Measurements from ENCODE around the gene WLS. TPM values are rescaled to one million over a fixed set of nuclear protein-coding genes. Genes with fewer than 3 reads are reported as not detected.

The WLS gene
- total and polyA plus RNA-seq, 7 experiments from 2014 or later = 0.50 to 12.2 (median 0.62) TPM; not detected in 4

- DNase-seq (peak in 5 of 9 donors; percentile 13 to 22 (median 17)), ATAC-seq (no peak)
These were observed 112.1 kb downstream of the WLS start for GRCh38 chr1:68120136-68120791.

GRCh38 chr1:68119445-68119844 lies 112.9 kb downstream of the WLS start:
- H3K9me3 ChIP-seq (ENCODE audit: control insufficient read depth in 2 of 3, low read length in 3 of 3) = no peaks in the 10 kb centered on the region
- POLR2A ChIA-PET = no interaction called here
- H3K4me1 ChIP-seq (ENCODE audit: control insufficient read depth in 2 of 2, insufficient read depth in 2 of 2, low read length in 2 of 2) = no peaks in the 10 kb centered on the region
- intact Hi-C loops (cut with micrococcal nuclease) = loop anchor here in 1 of 2 donors (10.0 kb wide), 2 partner anchors 225 to 585 kb away; no protein-coding TSS in a partner anchor
- H3K4me1 Mint-ChIP-seq = peaks cover 0 to 8% (median 4%) of the 10 kb centered on the region in 7 donors
- H3K27me3 Mint-ChIP-seq = peaks cover 0 to 13% (median 4%) of the 10 kb centered on the region in 5 donors
- H3K27ac Mint-ChIP-seq = no peak overlapping the region
- CTCF ChIA-PET = no interaction called here
- H3K9me3 Mint-ChIP-seq = no peaks in the 10 kb centered on the region
- H3K4me3 ChIP-seq (ENCODE audit: low read length) = no peak overlapping the region
- H3K36me3 Mint-ChIP-seq = no peaks in the 10 kb centered on the region
- ATAC-seq = no peak
- no peak for DNase-seq
- H3K4me3 Mint-ChIP-seq = no peak overlapping the region
- H3K27me3 ChIP-seq (ENCODE audit: control insufficient read depth in 2 of 2, insufficient read depth in 2 of 2, low read length in 2 of 2) = no peaks in the 10 kb centered on the region
- H3K36me3 ChIP-seq (ENCODE audit: control insufficient read depth in 2 of 3, insufficient read depth in 3 of 3, low read length in 3 of 3) = no peaks in the 10 kb centered on the region
- H3K27ac ChIP-seq (ENCODE audit: low read depth, low read length) = no peak overlapping the region

More at GRCh38 chr1:68120136-68120791, 112.1 kb downstream of the WLS start:
- Histone ChIP-seq H3K9me3 (ENCODE audit: control insufficient read depth in 2 of 3, low read length in 3 of 3) (no peaks in the 10 kb centered on the region), H3K27me3 (ENCODE audit: control insufficient read depth in 2 of 2, insufficient read depth in 2 of 2, low read length in 2 of 2) (no peaks in the 10 kb centered on the region), H3K36me3 (ENCODE audit: control insufficient read depth in 2 of 3, insufficient read depth in 3 of 3, low read length in 3 of 3) (no peaks in the 10 kb centered on the region), H3K27ac (ENCODE audit: low read depth, low read length) (no peak overlapping the region), H3K4me1 (ENCODE audit: control insufficient read depth in 2 of 2, insufficient read depth in 2 of 2, low read length in 2 of 2) (no peaks in the 10 kb centered on the region), H3K4me3 (ENCODE audit: low read length) (no peak overlapping the region)
- no peak overlapping the region for H3K4me3 Mint-ChIP-seq
- no peaks in the 10 kb centered on the region for H3K9me3 Mint-ChIP-seq
- peaks cover 0 to 7% (median 4%) of the 10 kb centered on the region in 5 donors for H3K27me3 Mint-ChIP-seq
- intact Hi-C loops (cut with micrococcal nuclease) = loop anchor here in 1 of 2 donors (1.0 kb wide), 2 partner anchors 226 to 1617 kb away; no protein-coding TSS in a partner anchor
- H3K27ac Mint-ChIP-seq = no peak overlapping the region
- H3K36me3 Mint-ChIP-seq = no peaks in the 10 kb centered on the region
- H3K4me1 Mint-ChIP-seq = peaks cover 0 to 8% (median 4%) of the 10 kb centered on the region in 7 donors
- ChIA-PET POLR2A (no interaction called here), CTCF (interaction anchor here (0.6 kb wide), 1 partner anchor 280 kb away, joined by 3 read pairs; no protein-coding TSS in a partner anchor)

- Histone ChIP-seq H3K4me3 (ENCODE audit: low read length) (no peak overlapping the region), H3K9me3 (ENCODE audit: control insufficient read depth in 2 of 3, low read length in 3 of 3) (no peaks in the 10 kb centered on the region), H3K4me1 (ENCODE audit: control insufficient read depth in 2 of 2, insufficient read depth in 2 of 2, low read length in 2 of 2) (no peaks in the 10 kb centered on the region), H3K36me3 (ENCODE audit: control insufficient read depth in 2 of 3, insufficient read depth in 3 of 3, low read length in 3 of 3) (no peaks in the 10 kb centered on the region), H3K27ac (ENCODE audit: low read depth, low read length) (no peak overlapping the region), H3K27me3 (ENCODE audit: control insufficient read depth in 2 of 2, insufficient read depth in 2 of 2, low read length in 2 of 2) (no peaks in the 10 kb centered on the region)
- POLR2A ChIA-PET = no interaction called here
- H3K36me3 Mint-ChIP-seq = no peaks in the 10 kb centered on the region
- ATAC-seq = no peak
- no peak for DNase-seq
- H3K27ac Mint-ChIP-seq = no peak overlapping the region
- intact Hi-C loops (cut with micrococcal nuclease) = loop anchor here (2.0 to 10.0 kb wide), 4 partner anchors 227 to 583 kb away; no protein-coding TSS in a partner anchor
- peaks cover 5 to 16% (median 8%) of the 10 kb centered on the region in 5 donors for H3K27me3 Mint-ChIP-seq
- CTCF ChIA-PET = interaction anchor here (0.9 to 2.5 kb wide), 2 partner anchors 10 to 351 kb away, joined by 3 to 13 read pairs; no protein-coding TSS in a partner anchor
- H3K4me3 Mint-ChIP-seq = peak overlapping the region in 1 of 10 donors; percentile 76
- no peaks in the 10 kb centered on the region for H3K9me3 Mint-ChIP-seq
- H3K4me1 Mint-ChIP-seq = peaks cover 0 to 8% (median 4%) of the 10 kb centered on the region in 7 donors
These were observed 114.9 kb downstream of the WLS start for GRCh38 chr1:68117416-68117815.

- peak; percentile 52 for ATAC-seq
- POLR2A ChIA-PET = no interaction called here
These were observed 115.6 kb downstream of the WLS start for GRCh38 chr1:68116643-68117235.

GRCh38 chr1:68115308-68115707 lies 117.0 kb downstream of the WLS start:
- Mint-ChIP-seq H3K27me3 (peaks cover 8 to 19% (median 9%) of the 10 kb centered on the region in 5 donors), H3K4me1 (peaks cover 0 to 8% (median 4%) of the 10 kb centered on the region in 7 donors), H3K36me3 (no peaks in the 10 kb centered on the region), H3K9me3 (no peaks in the 10 kb centered on the region), H3K27ac (no peak overlapping the region), H3K4me3 (no peak overlapping the region)
- H3K9me3 ChIP-seq (ENCODE audit: control insufficient read depth in 2 of 3, low read length in 3 of 3) = no peaks in the 10 kb centered on the region
- H3K27me3 ChIP-seq (ENCODE audit: control insufficient read depth in 2 of 2, insufficient read depth in 2 of 2, low read length in 2 of 2) = no peaks in the 10 kb centered on the region
- no peak overlapping the region for H3K27ac ChIP-seq (ENCODE audit: low read depth, low read length)
- ChIA-PET POLR2A (no interaction called here), CTCF (interaction anchor here (0.5 kb wide), 1 partner anchor 1517 kb away, joined by 3 read pairs; no protein-coding TSS in a partner anchor)
- intact Hi-C loops (cut with micrococcal nuclease) = loop anchor here in 1 of 2 donors (10.0 kb wide), 2 partner anchors 229 to 581 kb away; no protein-coding TSS in a partner anchor
- no peak overlapping the region for H3K4me3 ChIP-seq (ENCODE audit: low read length)
- no peaks in the 10 kb centered on the region for H3K36me3 ChIP-seq (ENCODE audit: control insufficient read depth in 2 of 3, insufficient read depth in 3 of 3, low read length in 3 of 3)
- no peak for ATAC-seq
- H3K4me1 ChIP-seq (ENCODE audit: control insufficient read depth in 2 of 2, insufficient read depth in 2 of 2, low read length in 2 of 2) = no peaks in the 10 kb centered on the region
- DNase-seq = no peak

More at GRCh38 chr1:68116643-68117235, 115.6 kb downstream of the WLS start:
- Mint-ChIP-seq H3K9me3 (no peaks in the 10 kb centered on the region), H3K27ac (no peak overlapping the region), H3K4me3 (peak overlapping the region in 8 of 10 donors; percentile 8 to 76 (median 58)), H3K4me1 (peaks cover 0 to 8% (median 4%) of the 10 kb centered on the region in 7 donors), H3K36me3 (no peaks in the 10 kb centered on the region), H3K27me3 (peaks cover 8 to 19% (median 9%) of the 10 kb centered on the region in 5 donors)
- CTCF ChIA-PET = interaction anchor here (2.5 kb wide), 1 partner anchor 9 kb away, joined by 13 read pairs; no protein-coding TSS in a partner anchor
- intact Hi-C loops (cut with micrococcal nuclease) = loop anchor here (2.0 to 10.0 kb wide), 4 partner anchors 228 to 582 kb away; no protein-coding TSS in a partner anchor
- H3K9me3 ChIP-seq (ENCODE audit: control insufficient read depth in 2 of 3, low read length in 3 of 3) = no peaks in the 10 kb centered on the region
- no peaks in the 10 kb centered on the region for H3K36me3 ChIP-seq (ENCODE audit: control insufficient read depth in 2 of 3, insufficient read depth in 3 of 3, low read length in 3 of 3)
- no peaks in the 10 kb centered on the region for H3K4me1 ChIP-seq (ENCODE audit: control insufficient read depth in 2 of 2, insufficient read depth in 2 of 2, low read length in 2 of 2)
- H3K27me3 ChIP-seq (ENCODE audit: control insufficient read depth in 2 of 2, insufficient read depth in 2 of 2, low read length in 2 of 2) = no peaks in the 10 kb centered on the region
- H3K27ac ChIP-seq (ENCODE audit: low read depth, low read length) = no peak overlapping the region
- H3K4me3 ChIP-seq (ENCODE audit: low read length) = no peak overlapping the region
- peak in 6 of 9 donors; percentile 12 to 26 (median 22) for DNase-seq

- H3K9me3 Mint-ChIP-seq = no peaks in the 10 kb centered on the region
- H3K36me3 Mint-ChIP-seq = no peaks in the 10 kb centered on the region
These were observed 118.4 kb downstream of the WLS start for GRCh38 chr1:68113966-68114365.

More at GRCh38 chr1:68113966-68114365, 118.4 kb downstream of the WLS start:
- Mint-ChIP-seq H3K4me3 (no peak overlapping the region), H3K27me3 (peaks cover 8 to 19% (median 12%) of the 10 kb centered on the region in 5 donors), H3K27ac (no peak overlapping the region), H3K4me1 (peaks cover 0 to 8% (median 4%) of the 10 kb centered on the region in 7 donors)
- no peak for DNase-seq
- Histone ChIP-seq H3K36me3 (ENCODE audit: control insufficient read depth in 2 of 3, insufficient read depth in 3 of 3, low read length in 3 of 3) (no peaks in the 10 kb centered on the region), H3K4me1 (ENCODE audit: control insufficient read depth in 2 of 2, insufficient read depth in 2 of 2, low read length in 2 of 2) (no peaks in the 10 kb centered on the region), H3K9me3 (ENCODE audit: control insufficient read depth in 2 of 3, low read length in 3 of 3) (no peaks in the 10 kb centered on the region), H3K4me3 (ENCODE audit: low read length) (no peak overlapping the region), H3K27ac (ENCODE audit: low read depth, low read length) (no peak overlapping the region), H3K27me3 (ENCODE audit: control insufficient read depth in 2 of 2, insufficient read depth in 2 of 2, low read length in 2 of 2) (no peaks in the 10 kb centered on the region)
- CTCF ChIA-PET = no interaction called here
- POLR2A ChIA-PET = no interaction called here
- intact Hi-C loops (cut with micrococcal nuclease) = loop anchor here (5.0 to 10.0 kb wide), 3 partner anchors 231 to 579 kb away; no protein-coding TSS in a partner anchor
- no peak for ATAC-seq
